NCI-H526 treated with DMSO at 0.1 percent for 48 hours (cell line): ENCODE data around the gene ITCH.
"Not testable (repeated sequence)": the region's sequence is repeated elsewhere in the genome, so short reads cannot be mapped to it uniquely, and the experiment has no call there.

Source experiments
- DNase-seq: peaks from one replicate; lab custom pipeline; 2025; lab: John Stamatoyannopoulos, UW

Gene ITCH

GRCh38 chr20:34511891-34512265, 148.8 kb downstream of the ITCH start:
- DNase-seq, result no peak

DNA sequence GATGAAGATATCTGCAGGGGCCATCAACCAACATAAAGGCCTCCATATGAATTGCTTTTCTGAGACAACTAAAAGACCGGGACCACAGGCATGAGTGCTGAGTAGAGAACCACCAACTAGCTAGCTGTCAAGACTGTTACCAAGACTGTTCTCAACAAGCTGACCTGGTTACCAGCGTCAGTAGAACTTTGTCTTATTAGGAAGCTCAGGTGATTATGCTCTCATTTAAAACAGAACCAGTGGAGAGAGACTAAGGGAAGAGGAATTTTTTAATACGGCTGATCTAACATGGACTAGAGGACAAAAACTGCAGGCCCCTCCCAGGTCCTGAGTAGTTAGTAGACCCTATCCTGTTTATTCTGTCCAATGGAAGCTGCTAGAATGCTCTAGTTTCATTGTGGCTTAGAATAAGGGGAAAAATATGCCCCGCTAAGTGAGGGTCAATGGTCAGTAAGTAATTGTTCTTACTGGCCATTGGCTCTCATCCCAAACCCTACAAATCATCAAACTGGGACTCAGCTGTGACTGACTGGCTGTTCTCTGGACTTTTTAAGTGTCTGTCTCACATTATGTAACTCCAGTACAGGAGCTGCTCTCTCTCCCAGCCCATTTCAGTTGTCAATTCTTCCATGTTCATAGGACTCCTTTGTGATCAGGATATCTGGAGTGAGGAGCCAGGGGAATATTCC, 149.3 kb downstream of the ITCH start:
- no peak for DNase-seq

GRCh38 chr20:34512955-34513419, 149.9 kb downstream of the ITCH start:
- DNase-seq, result no peak

GRCh38 chr20:34514034-34514433, 151.0 kb downstream of the ITCH start:
- DNase-seq, result not testable (repeated sequence)

- DNase-seq, result no peak
Measured at GRCh38 chr20:34514897-34515483, 151.9 kb downstream of the ITCH start.

GRCh38 chr20:34515484-34516246, 152.6 kb downstream of the ITCH start:
- DNase-seq, result peak; percentile 70

DNA sequence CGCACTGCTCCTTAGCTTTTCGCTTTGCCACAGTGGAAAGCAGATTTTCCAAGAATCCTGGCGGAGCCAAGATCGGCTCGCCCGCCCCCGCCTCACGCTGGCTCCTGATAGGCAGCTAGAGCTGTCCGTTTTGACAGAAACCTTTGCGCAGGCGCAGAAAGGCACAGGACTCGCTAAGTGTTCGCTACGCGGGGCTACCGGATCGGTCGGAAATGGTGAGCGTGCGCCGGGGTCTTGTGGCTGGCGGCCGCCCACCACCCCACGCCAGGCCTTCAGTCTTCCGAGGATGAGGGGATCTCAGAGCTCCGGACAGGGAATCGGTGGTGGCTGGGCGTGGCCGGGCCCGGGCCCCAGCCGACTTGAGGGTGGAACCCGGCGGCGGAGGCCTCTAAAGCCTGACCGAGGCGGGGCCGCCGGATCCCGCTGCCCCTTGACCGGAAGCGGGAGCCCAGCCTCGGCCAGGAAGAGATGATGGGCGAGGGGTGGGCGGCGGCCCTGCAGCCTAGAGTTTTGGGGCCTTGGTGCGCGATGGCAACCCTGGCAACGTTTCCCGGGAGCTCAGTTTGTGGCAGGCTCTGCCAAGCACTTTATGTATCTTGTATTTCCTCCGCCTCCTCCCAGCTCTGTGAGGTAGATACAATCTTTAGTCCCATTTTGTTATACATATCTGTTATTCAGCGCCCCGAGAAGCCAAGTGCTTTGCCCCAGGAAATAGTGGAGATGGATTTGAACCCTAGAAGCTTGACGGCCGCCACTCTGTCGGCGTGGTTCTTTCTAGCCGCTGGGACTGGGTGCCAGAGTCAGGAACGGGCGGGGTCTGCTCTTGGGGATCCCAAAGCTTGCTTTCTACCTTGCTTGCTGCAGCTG, 153.4 kb downstream of the ITCH start, which contains the start of gene DYNLRB1:
TSS of gene DYNLRB1 (plus strand) at position 176 of the 867 bp plus-strand sequence. CDS start at position 213, 37 bp downstream.
- DNase-seq, result peak; percentile 91

GRCh38 chr20:34517114-34517505, 154.0 kb downstream of the ITCH start:
- no peak for DNase-seq

DNA sequence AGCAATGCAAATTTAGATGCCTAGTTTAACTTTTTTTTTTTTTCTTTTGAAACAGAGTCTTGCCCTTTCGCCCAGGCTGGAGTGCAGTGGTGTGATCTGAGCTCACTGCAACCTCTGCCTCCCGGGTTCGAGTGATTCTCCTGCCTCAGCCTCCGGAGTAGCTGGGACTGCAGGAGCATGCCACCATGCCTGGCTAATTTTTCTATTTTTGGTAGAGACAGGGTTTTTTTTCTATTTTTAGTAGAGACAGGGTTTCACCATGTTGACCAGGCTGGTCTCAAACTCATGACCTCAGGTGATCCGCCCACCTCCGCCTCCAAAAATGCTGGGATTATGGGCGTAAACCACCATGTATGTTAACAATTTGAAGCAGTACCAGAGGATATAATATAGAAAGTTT, 155.8 kb downstream of the ITCH start:
- DNase-seq, result not testable (repeated sequence)

DNA sequence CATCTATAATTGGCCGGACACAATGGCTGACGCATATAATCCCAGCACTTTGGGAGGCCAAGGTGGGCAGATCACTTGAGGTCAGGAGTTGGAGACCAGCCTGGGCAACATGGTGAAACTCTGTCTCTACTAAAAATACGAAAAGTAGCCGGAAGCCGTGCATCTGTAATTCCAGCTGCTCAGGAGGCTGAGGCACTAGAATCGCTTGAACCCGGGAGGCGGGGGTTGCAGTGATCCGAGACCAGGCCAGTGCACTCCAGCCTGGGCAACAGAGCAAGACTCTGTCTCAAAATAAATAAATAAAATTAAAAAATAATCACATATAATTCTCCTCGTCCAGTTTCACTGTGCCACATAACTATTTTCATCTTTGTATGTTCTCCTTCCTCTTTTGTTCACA, 156.8 kb downstream of the ITCH start:
- not testable (repeated sequence) for DNase-seq

- peak; percentile 59 for DNase-seq
Measured at GRCh38 chr20:34522969-34523871, 160.1 kb downstream of the ITCH start.

DNA sequence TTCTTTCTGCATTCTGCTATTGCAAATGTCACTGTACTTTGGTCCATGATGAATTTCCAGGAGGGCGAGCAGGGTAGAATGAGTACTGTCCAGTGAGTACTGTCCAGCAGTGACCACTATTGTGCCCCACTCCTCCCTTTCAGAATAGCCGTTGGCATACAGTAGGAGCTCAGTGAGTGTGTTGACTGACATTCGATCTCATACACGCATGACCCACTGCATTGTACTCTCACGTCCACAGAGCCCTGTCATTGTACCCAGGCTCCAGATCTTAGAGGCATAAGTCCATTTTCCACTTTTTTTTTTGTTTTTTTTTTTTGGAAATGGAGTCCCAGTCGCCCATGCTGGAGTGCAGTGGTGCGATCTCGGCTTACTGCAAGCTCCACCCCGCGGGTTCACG, 161.4 kb downstream of the ITCH start:
- no peak for DNase-seq

- DNase-seq, result no peak
Measured at GRCh38 chr20:34525342-34525708, 162.3 kb downstream of the ITCH start.

DNA sequence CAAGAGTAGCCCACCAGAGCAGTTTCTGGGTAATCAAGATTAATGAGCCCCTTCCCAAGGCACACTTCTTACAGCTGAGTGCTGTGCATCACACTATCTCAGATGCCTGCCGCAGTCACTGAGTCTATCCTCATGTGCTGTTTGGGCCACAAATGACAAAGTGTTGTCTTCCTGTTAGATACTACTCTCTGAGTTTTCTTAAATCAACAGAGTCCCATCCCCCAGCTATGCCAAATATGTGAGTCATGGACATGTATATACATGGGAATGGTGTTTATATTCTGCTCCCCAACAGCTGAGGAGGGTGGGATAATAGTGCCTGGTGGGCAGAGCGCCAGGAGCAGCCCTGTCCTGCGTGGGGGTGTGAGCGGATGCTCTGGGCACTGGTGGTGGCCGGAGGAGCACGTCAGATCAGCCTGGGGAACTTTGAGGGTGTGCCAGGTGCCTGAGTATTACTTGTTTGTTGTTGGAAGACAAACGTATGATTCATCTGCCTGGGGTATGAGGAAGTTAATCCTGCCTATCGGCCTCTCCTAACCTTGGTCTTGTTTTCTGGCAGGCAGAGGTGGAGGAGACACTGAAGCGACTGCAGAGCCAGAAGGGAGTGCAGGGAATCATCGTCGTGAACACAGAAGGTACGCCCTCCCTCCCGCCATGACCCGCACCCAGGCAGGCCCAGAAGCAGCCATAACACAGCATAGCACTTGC, 162.8 kb downstream of the ITCH start:
- peak; percentile 19 for DNase-seq

GRCh38 chr20:34526466-34526865, 163.4 kb downstream of the ITCH start:
- DNase-seq, result no peak

DNA sequence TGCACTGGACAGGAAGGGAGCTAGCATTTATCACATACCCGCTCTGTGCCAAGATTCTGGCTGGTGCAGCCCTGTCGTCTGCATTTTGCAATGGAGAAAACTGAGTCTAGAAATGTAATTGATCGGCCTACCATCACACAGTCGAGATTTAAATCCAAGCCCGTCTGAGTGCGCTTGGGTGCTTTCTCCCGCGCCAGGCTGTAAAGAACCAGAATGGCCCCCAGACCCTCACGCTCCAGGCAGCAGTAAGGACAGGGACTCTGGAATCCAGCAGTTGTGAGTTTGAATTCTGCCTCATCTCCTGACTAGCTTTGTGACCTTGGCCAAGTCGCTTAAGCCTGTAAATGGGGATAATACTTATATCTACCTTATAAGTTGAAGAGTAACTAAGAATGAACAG, 163.9 kb downstream of the ITCH start:
- DNase-seq, result no peak

GRCh38 chr20:34528921-34529297, 165.8 kb downstream of the ITCH start:
- DNase-seq, result no peak

DNA sequence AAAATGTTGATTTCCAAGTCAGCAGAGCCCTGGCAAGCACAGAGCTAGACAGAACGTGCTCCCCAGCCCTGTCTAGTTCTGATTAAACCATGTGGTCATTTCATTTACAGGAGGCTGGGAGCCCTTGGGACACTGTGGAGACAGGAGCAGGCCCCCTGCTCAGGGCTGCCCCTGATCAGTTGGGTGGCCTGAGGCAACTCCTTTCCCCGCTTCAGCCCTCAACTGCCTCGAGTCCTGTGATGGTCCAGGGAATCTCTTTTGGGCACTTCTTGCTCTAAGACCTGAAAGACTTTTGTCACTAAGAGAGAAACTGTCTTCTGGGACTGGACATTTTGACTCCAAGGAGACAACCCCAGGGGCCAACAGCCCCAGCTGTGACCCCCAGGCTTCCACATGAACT, 166.7 kb downstream of the ITCH start:
- DNase-seq, result no peak

DNA sequence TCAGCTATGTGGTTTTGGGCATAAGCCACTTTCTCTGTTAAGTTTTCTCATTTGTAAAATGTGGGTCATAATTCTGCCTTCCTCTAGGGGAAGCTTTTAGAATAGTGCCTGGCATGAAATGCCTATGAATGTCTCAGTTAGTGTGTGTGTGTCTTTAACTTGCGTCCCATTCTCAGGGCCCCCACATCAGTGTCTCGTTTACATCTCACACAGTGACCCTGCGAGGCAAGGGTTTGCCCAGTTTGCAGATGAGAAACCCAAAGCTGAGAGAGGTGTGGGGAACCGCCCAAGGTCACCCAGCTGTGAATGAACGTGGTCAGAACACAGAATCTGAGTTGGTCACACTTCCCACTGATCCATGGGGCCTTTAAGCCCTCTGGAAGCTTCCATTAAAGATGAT, 167.3 kb downstream of the ITCH start:
- DNase-seq, result no peak

- no peak for DNase-seq
Measured at GRCh38 chr20:34531608-34532265, 168.7 kb downstream of the ITCH start.
